Endometrium (tissue), 2 donors: ENCODE results near the gene LRRC61.
"Not testable (repeated sequence)": the region's sequence is repeated elsewhere in the genome, so short reads cannot be mapped to it uniquely, and the experiment has no call there.

Experiments used
- FAIRE-seq: peaks from 2 replicates; lab custom pipeline; 2012; peaks lifted over from hg19 to GRCh38; lab: Jason Lieb, UNC
- donor health status: control.
- donor health status: control.

The LRRC61 gene

GRCh38 chr7:150322833-150323681, at the start of gene LRRC61, which contains the start of gene ACTR3C:
LRRC61 (plus strand) TSS chr7:150323355; CDS start chr7:150336862, 13,507 bp downstream.
ACTR3C (minus strand) TSS chr7:150323545; CDS start chr7:150295296, 28,249 bp downstream.
- FAIRE-seq: no peak

GRCh38 chr7:150276132-150276695, 46.9 kb upstream of the LRRC61 start:
- not testable (repeated sequence) for FAIRE-seq

GRCh38 chr7:150278383-150278782, 44.8 kb upstream of the LRRC61 start:
- not testable (repeated sequence) for FAIRE-seq

GRCh38 chr7:150281681-150282403, 41.3 kb upstream of the LRRC61 start:
- FAIRE-seq: not testable (repeated sequence)

GRCh38 chr7:150283111-150283510, 40.0 kb upstream of the LRRC61 start:
- not testable (repeated sequence) for FAIRE-seq

GRCh38 chr7:150283608-150284007, 39.5 kb upstream of the LRRC61 start:
- not testable (repeated sequence) for FAIRE-seq

GRCh38 chr7:150285849-150286754, 37.1 kb upstream of the LRRC61 start:
- FAIRE-seq: peak; percentile 4

GRCh38 chr7:150287815-150288214, 35.3 kb upstream of the LRRC61 start:
- not testable (repeated sequence) for FAIRE-seq

GRCh38 chr7:150288816-150289215, 34.3 kb upstream of the LRRC61 start:
- not testable (repeated sequence) for FAIRE-seq

- not testable (repeated sequence) for FAIRE-seq
Observed at GRCh38 chr7:150290317-150290716, 32.8 kb upstream of the LRRC61 start.

- FAIRE-seq: not testable (repeated sequence)
Observed at GRCh38 chr7:150295027-150295426, 28.1 kb upstream of the LRRC61 start.

- FAIRE-seq: not testable (repeated sequence)
Observed at GRCh38 chr7:150295614-150296013, 27.5 kb upstream of the LRRC61 start.

- not testable (repeated sequence) for FAIRE-seq
Observed at GRCh38 chr7:150296802-150297201, 26.4 kb upstream of the LRRC61 start.

GRCh38 chr7:150297978-150298377, 25.2 kb upstream of the LRRC61 start:
- FAIRE-seq: not testable (repeated sequence)

- not testable (repeated sequence) for FAIRE-seq
Observed at GRCh38 chr7:150302908-150303310, 20.2 kb upstream of the LRRC61 start.

GRCh38 chr7:150304499-150305258, 18.5 kb upstream of the LRRC61 start:
- FAIRE-seq: not testable (repeated sequence)

GRCh38 chr7:150305259-150305902, 17.8 kb upstream of the LRRC61 start:
- FAIRE-seq: not testable (repeated sequence)

- not testable (repeated sequence) for FAIRE-seq
Observed at GRCh38 chr7:150305903-150306284, 17.3 kb upstream of the LRRC61 start.

- not testable (repeated sequence) for FAIRE-seq
Observed at GRCh38 chr7:150306377-150306776, 16.8 kb upstream of the LRRC61 start.

- FAIRE-seq: no peak
Observed at GRCh38 chr7:150307129-150307528, 16.0 kb upstream of the LRRC61 start.
